ENCODE measurements around the gene ANXA9. TPM values are rescaled to one million over a fixed set of nuclear protein-coding genes. Genes with fewer than 3 reads are reported as not detected.

Gene ANXA9
- total RNA-seq, 2 donors from 2014 or later: 0.19 TPM; not detected in 1

DNA sequence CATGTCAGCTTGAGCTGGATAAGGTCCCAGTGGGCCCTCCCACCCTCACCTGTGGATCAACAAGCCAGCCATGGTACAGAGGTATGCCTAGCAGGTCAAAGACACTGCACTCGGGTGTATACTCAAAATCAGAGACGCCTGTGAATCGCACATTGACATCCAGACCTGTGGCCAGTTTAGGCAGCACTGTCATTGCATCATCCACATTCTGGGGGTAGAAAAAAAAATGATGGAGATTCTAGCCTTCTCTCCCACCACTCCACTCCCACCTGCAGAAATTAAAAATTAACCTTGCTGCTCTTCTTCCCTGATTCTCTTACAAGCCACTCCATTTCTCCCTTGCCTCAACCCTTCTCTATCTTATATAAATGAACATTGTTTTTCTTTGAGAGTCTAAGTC, 18.3 kb downstream of the ANXA9 start:
- DNase-seq (ENCODE audit: low spot score): no peak
- intact Hi-C loops (cut with DNase I): no loop called here

DNA sequence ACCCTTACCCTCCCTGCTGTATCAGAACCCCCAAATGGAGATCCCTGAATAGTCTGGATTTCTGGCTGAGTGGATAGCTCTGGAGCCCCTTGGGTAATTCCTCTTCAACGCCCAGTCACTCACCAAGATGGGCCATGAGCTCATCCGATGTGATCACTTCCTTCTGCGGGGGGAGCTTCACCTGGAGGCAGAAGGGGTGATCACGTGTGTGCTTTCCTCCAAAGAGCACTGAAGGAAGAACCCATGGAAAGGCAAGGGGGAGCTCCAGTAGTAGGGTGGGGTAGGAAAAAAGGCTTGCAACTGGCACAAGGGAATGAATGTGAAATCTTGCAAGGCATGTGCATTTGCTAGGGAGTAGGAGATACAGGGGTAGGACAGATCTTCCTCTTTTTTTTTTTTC, 19.5 kb downstream of the ANXA9 start:
- no peak for DNase-seq (ENCODE audit: low spot score)
- intact Hi-C loops (cut with DNase I): no loop called here

DNA sequence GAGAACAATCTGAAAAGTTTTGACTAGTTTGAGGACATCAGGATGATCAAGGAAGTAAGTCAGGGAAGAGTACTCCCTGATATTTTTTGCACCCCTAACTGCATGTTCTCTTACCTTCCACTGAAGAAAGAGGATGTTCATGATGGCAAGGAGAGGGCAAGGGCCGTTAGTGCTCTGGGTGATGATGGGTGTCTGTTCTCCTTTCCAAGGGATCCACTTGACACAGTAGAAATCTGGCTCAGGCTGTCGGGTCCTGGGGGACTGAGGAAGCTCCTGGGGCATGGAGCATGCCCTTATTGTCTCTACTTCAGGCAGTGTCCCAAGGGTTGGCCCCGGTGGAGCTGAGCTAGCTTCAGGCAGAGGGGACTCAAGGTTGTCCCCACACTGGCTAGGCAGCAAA, 20.0 kb downstream of the ANXA9 start:
- DNase-seq (ENCODE audit: low spot score): no peak
- intact Hi-C loops (cut with DNase I): no loop called here

DNA sequence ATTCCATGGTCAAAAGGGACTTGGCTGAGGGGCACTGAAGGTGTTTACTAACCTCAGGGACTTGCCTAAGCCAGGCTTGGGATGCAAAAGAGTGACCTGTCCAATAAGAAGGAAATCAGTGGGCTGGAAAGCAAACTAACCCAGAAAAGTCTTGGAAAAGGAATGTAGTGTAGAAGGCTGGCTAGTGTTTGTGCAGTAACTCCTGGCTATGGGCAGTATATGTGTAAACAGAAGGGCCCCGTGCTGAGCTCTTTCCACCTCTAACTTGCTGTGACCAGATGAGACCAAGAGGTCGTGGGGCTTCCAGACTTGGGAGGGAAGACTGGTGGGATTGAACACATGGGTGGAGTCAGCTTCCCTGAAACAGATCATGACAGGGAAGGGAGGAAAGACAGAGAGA, 20.5 kb downstream of the ANXA9 start:
- DNase-seq (ENCODE audit: low spot score): no peak
- intact Hi-C loops (cut with DNase I): no loop called here

DNA sequence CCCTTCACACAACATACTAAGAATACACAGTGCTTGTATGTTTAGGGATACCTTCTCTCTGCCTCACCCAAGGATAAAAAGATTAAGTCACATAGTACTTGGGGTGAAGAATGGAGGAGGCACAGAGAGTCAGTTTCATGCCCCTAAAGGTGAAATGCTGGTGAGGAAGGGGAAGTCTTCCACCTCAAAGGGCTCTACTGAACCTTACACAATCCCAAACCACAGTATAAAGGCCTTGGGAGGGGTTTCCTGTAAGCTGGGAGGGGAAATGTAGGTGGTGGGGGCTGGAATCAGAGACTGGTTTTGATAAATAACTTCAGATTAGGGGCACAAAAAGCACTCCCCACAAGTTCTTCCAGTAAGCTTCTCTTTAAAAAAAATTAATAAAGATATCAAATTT, 21.1 kb downstream of the ANXA9 start:
- intact Hi-C loops (cut with DNase I): no loop called here
- no peak for DNase-seq (ENCODE audit: low spot score)

DNA sequence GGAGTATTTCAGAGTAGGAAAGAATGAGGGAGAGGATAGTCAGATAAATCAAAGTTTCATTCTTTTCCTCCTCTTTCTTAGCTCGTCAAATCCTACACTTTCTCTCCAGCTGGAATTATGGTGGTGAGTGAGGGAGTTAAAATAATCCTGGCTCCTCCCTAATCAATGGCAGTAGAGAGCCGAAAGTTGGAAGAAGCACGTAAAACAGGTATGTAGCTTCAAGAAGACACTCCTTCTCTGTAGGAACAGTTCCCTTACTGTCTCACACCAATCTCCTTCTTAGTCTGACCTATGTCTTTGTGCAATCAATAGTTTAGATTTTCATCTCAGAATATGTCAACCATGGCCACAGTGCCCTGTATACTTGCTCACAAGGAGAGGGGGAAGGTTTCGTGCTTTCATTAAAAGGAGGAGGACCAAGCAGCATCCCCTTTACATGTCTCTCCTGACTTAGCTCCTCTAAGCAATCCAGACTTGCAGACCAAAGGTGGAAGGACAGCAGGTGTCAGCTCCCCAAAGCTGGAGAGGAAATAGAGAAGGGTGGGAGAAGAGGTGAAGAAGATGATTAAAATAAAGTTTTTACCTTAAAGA, 23.7 kb downstream of the ANXA9 start:
- no peak for DNase-seq (ENCODE audit: low spot score)
- intact Hi-C loops (cut with DNase I): no loop called here

DNA sequence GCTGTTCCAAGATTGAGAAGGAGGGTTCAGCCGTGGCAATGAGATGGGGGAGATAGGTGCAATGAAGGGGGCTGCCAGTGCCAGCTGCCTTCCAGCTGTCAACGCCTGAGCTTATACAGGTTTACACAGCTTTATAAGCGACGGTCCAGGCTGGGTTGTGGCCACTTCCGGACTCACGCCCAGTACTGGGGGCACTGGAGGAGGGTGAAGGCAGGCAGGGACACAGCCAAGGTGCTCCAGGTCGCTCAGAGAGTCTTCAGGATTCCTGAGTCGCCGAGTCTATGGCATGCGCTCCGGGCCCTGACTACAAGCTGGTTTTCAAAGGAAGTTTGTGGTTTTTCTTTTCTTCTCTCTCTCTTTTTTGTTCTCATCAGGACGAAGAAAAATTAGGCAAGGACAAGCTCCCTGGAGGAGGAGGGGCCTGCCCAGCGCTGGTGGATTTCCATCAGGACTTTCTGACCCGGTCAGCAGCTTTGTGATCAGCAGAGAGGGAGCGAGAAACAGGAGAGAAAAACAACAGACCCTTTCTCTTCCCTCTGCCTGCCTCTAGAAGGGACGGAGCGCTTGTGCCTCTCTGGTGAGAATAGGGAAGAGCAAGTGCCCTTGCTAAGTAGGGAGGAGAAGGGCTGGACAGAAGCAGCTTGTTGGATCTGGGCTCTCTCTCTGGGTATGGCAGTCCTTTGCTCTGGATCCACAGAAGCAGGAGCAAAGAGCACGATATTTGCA, 24.4 kb downstream of the ANXA9 start, which contains the start of gene MINDY1:
Gene MINDY1 (minus strand): TSS at position 576 of the 726 bp plus-strand sequence. CDS start 4,285 bp downstream, outside the sequence.
- DNase-seq (ENCODE audit: low spot score): peak; percentile 88
- intact Hi-C loops (cut with DNase I): no loop called here

DNA sequence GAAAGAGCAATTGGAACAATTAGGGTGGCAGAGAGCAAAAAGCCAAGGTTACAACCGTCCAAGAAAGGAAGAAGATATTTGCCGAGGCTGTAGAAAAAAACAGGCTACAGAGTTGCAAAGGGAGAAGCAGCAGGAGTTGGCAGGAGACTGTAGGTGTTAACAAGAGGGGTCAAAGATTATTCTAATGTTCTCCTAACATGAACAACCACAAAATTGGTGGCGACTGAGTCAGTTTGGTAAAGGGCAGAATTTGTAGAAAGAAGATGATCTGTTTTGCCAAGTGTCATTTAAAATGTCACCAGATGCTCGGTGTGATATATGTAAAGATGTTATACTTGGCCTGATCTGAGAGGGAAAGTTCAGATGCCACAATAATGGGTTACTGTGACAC, 25.8 kb downstream of the ANXA9 start:
- intact Hi-C loops (cut with DNase I): no loop called here
- no peak for DNase-seq (ENCODE audit: low spot score)

DNA sequence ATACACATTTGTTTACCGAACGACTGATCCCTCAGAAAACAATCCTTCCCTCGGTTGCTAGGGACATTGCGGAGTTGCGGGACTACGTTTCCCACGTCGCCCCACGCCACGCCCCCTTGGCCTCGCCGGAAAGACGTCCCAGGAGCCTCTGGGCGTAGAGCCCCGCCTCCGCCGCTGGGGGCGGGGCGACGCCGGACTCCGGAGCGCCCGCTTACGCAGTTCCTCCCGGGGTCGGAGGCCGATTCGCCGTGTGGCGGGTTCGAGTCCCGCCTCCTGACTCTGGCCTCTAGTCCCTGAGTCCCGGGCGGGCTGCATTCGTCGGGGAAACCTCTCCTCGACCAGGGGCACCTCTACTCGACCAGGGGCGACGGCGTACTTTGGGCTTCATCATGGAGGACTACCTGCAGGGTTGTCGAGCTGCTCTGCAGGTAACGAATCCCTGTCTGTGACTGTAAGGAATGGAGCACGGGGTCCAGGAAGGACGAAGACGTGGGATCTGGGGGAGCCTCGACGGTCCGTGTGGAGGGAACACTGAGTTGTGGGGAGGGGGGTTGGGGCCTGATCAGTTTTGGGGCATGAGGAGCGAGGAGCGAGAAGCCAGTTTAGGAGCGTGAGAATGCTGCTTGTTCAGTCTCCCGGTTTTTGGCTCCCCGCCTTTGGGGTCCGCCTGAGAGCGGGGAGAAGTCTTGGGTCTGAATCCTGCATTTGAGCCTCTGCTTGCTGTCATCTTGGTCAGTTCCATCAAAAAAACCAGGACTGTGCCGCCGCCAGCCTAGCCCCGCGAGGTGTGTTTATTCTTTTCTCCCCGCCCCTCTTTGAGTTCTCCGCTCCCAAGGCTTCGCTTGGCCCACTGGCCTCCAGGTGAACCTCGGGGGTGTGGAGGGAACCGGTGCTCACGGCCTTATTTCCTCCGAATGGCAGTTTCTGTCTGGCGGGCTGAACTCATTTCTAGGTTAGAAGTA, 26.4 kb downstream of the ANXA9 start, which contains the start of gene PRUNE1:
Gene PRUNE1 (plus strand): TSS at position 206 of the 962 bp plus-strand sequence. CDS start 184 bp downstream, at position 390.
- peak; percentile 99 for DNase-seq (ENCODE audit: low spot score)
- intact Hi-C loops (cut with DNase I): no loop called here

DNA sequence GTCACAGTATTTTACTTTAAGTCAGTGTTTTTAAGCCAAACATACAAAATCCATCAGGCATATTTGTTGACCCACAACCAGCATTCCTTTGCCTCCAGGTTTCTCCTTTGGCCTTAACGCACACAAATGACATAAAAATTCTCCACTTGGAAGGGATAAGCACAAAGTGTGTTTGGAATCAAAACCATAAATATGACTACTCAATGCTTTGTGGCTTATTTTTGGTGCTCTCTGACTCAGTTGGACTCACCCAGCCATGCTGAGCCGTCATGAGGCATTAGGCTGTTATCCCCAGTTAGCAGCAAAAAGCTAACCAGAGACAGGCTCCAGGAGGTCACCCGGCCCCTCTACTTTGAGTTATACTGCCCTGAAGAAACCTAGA, 27.1 kb downstream of the ANXA9 start:
- DNase-seq (ENCODE audit: low spot score): peak; percentile 37
- intact Hi-C loops (cut with DNase I): no loop called here

DNA sequence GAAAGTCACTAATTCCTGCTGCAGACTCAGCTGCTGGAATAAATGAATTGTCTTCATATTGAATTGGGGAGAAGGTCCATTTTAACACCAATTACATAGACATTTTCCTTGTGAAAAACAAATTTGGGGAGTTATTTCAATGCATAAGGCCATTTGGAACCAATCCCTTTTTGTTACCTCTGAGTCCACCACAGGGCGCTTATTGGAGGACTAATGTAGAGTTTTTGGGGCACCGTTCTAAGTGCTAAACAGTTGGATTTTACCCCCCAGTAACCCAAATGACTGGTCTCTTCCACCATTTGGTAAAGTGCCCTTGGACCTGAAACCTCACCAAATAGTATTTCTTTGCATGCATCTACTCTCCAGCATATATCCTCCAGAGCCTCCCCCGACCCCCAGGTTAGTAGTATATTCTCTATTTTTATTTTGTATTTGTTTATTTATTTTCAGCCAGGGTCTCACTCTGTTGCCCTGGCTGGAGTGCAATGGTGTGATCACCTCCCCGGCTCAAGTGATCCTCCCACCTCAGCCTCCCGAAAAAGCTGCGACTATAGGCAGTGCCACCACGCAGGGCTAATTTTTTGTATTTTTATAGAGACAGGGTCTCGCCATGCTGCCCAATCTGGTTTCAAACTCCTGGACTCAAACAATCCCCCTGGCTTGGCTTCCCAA, 27.7 kb downstream of the ANXA9 start:
- no peak for DNase-seq (ENCODE audit: low spot score)
- intact Hi-C loops (cut with DNase I): loop anchor here in 1 of 2 donors (2.0 kb wide), 1 partner anchor 15 kb away; no protein-coding TSS in a partner anchor

DNA sequence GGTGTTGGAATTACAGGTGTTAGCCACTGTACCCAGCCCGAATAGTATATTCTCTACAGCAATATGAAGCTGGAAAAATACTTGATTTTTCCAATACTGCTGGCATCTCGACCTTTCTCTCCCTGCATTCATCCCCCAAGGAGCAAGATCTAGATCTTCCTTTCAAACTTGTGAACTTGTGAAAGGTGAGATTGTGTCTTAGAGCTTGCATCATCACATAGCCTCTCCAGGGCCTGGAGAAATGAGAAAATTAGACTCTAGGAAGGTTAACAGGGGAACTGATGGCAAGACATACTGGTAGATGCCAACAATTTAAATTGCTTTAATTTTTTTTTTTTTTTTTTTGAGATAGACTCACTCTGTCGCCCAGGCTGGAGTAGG, 28.2 kb downstream of the ANXA9 start:
- no peak for DNase-seq (ENCODE audit: low spot score)
- intact Hi-C loops (cut with DNase I): loop anchor here in 1 of 2 donors (2.0 kb wide), 1 partner anchor 14 kb away; no protein-coding TSS in a partner anchor

DNA sequence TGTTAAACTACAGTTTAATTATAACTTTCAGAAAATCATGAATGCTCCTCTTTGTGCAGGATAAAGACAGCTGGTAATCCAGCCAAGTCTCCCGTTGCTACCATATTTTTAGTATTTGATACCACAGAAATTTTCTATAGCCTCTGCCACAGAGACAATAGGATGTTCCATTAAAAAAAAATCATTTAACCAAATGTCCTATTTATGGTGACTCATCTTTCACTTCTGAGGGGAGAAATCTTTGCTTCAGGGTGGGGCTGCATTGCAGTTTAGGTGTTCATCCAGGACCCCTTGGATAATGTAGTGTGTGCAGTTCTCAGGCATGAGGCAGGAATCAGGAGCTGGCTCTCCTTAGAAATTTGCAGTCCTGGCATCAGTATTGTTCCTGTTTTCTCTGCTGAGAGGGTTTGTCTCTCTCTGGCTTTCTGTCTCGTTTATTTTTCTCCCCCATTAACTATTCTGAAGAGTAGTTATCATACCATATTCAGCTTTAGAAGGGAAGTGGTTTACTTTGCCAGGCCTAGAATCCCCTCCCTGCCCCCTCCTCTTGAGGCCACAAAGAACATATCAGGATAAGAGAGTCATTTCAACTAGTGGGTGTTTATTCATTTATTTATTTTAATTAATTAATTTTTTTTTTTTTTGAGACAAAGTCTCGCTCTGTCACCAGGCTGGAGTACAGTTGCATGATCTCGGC, 29.2 kb downstream of the ANXA9 start:
- DNase-seq (ENCODE audit: low spot score): no peak
- intact Hi-C loops (cut with DNase I): loop anchor here in 1 of 2 donors (2.0 kb wide), 1 partner anchor 13 kb away; no protein-coding TSS in a partner anchor

DNA sequence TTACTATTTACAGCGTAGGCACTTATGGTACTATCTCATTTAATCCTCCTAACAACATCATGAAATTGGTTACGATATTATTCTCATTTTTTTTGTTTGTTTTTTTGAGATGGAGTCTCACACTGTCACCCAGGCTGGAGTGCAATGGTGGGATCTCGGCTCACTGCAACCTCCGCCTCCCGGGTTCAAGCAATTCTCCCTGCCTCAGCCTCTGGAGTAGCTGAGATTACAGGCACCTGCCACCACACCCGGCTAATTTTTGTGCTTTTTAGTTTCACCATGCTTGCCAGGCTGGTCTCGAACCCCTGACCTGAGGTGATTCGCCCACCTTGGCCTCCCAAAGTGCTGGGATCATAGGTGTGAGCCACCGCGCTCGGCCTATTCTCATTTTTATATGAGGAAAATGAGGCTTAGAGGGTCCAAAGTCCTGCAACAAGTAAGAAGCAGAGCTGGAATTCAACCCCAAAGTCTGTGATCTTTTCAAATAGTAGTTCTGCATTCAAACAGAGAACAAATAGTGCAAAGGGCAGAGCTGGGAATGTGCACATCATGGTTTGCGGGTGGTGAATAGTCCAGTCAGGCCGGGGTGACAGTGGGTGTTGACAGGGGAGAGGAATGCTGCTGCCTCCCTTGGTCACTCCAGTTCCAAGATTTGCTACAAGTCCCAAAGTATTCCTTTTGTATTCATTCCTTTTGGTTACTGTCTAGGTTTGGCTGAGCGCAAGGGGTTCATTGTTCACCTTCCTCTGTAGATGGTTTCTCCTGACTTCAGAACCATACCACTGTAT, 30.8 kb downstream of the ANXA9 start:
- intact Hi-C loops (cut with DNase I): no loop called here
- no peak for DNase-seq (ENCODE audit: low spot score)

DNA sequence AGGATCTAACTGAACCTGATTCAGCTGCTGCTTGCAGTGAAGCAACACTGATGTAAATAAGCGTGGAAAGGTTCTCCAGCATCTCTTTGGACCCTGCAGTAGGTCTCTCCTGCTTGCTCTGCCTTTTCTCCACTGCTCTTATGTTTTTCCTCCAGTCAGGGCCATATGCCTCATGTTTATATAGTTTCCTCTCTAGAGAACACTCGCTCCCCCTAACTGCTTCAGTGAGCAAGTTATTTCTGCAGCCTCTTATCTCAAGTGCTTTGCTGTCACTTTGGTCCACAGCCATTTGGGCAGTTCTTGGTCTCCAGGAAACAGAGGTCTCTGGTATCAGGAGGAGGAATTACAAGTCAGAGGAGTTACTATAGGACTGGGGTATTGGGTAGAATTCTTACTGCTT, 31.4 kb downstream of the ANXA9 start:
- intact Hi-C loops (cut with DNase I): no loop called here
- DNase-seq (ENCODE audit: low spot score): no peak

DNA sequence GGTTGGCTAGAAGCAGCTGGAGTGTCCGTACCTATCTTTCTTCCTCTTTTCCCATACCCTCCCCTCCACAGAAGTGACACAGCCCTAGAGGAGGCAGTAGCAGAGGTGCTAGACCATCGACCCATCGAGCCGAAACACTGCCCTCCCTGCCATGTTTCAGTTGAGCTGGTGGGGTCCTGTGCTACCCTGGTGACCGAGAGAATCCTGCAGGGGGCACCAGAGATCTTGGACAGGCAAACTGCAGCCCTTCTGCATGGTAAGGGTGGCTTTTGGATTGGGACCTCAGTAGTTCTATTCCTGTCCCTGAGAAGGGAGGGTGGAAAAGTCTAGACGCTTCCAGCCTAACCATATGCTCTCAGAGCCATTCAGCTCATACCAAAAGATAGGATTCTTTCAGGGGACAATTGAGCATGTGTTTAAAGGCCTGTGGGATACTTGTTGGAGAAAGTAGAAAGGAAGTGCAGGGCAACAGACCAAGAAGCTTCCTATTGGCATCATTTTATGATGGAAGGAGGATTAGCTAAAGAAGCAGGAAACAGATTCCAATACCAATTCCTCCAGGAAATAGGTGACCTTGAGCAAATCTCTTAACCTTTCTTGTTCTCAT, 42.6 kb downstream of the ANXA9 start:
- peak; percentile 91 for DNase-seq (ENCODE audit: low spot score)
- intact Hi-C loops (cut with DNase I): loop anchor here in 1 of 2 donors (2.0 kb wide), 1 partner anchor 14 kb away; no protein-coding TSS in a partner anchor

DNA sequence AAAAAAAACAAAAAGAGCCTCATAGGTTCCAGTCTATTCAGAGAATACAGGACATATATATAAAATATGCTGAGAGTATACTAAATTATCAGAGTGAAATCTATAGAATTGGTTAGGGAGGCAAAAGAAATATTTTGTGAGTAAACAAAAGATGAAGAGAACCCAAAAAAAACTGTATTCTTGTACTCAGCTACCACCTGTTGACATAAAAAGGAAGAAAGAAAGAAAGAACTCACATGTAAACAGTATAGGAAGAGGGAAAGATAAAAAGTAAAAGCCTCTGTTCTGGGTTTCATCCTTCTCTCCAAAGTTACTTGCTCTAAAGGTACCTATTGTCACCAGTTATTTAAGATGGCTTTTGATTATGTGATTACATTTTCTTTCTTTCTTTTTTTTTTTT, 44.4 kb downstream of the ANXA9 start:
- no peak for DNase-seq (ENCODE audit: low spot score)
- intact Hi-C loops (cut with DNase I): no loop called here
